PC-9 (cell line): Measurements from ENCODE around the gene ELAVL1.

Experiments
- EZH2 ChIP-seq: fragments of 200-600 bp; sonication (generic); IDR thresholded peaks from 2 replicates; pipeline ENCODE4 v1.8.0; 2017; ENCODE audit warnings: antibody characterized with exemption, low read depth
- TF ChIP-seq, protein P1 (sequence below): fragments of 200-600 bp; sonication (generic); conservative IDR thresholded peaks from 2 replicates; pipeline ENCODE4 v1.6.1; 2017; ENCODE audit warnings: mixed run types, antibody characterized with exemption, mild to moderate bottlenecking, moderate library complexity

DNA sequence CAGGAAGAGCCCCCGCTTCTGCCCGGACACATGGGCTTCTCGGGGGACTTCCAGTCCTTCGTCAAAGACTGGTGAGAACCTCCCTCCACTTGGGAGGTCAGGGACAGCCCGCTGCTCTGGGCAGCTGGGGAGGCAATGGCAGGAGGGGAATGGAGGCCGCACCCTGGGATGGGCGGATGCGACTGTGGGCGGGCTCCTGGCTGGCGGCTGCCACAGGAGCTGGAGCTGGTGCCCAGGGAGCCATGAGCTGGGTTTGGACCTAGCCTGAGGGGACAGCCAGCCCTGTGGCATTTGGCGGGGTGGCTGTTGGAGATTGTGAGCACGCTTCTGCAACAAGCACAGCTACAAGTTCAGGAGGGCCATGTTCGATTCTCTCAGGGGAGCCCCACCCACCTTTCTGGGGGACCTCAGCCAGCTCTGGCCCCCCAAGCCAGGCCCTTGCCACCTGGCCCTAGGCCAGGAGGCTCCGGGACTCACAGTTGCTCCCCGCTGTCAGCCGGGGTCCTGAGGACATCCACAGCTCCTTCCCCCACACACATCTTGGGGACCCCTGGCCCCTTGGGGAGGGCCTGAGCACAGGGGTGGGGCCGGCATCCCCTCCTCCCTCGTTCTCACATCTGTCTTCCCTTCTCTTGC is 93.8 kb downstream of the ELAVL1 start:
- TF ChIP-seq, protein P1, sequence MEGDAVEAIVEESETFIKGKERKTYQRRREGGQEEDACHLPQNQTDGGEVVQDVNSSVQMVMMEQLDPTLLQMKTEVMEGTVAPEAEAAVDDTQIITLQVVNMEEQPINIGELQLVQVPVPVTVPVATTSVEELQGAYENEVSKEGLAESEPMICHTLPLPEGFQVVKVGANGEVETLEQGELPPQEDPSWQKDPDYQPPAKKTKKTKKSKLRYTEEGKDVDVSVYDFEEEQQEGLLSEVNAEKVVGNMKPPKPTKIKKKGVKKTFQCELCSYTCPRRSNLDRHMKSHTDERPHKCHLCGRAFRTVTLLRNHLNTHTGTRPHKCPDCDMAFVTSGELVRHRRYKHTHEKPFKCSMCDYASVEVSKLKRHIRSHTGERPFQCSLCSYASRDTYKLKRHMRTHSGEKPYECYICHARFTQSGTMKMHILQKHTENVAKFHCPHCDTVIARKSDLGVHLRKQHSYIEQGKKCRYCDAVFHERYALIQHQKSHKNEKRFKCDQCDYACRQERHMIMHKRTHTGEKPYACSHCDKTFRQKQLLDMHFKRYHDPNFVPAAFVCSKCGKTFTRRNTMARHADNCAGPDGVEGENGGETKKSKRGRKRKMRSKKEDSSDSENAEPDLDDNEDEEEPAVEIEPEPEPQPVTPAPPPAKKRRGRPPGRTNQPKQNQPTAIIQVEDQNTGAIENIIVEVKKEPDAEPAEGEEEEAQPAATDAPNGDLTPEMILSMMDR: no peak
- no peak for TF ChIP-seq EZH2
